Measurements from ENCODE around the gene ZEB2. TPM values are rescaled to one million over a fixed set of nuclear protein-coding genes. Genes with fewer than 3 reads are reported as not detected.

ZEB2 gene
- total and polyA plus RNA-seq, 12 donors, result 29.0 to 226 (median 142) TPM

GRCh38 chr2:144512470-144512869, 7.4 kb downstream of the ZEB2 start:
- intact Hi-C loops (cut with DNase I), result loop anchor here in 1 of 2 donors (10.0 kb wide), 1 partner anchor 48 kb away; no protein-coding TSS in a partner anchor
- no peaks in the 10 kb centered on the region for H3K27me3 ChIP-seq
- peak overlapping the region in 1 of 4 donors; percentile 94 for H3K4me3 ChIP-seq
- H3K36me3 ChIP-seq (replicated peaks in 1 of 2), result no peaks in the 10 kb centered on the region
- DNase-seq, result no peak
- H3K9me3 ChIP-seq (replicated peaks in 1 of 3), result no peaks in the 10 kb centered on the region
- WGBS, 4 donors, result 58 to 71% (median 65%) methylated on average over 3 of the region's 3 CpGs
- TF ChIP-seq POLR2A (IDR thresholded peaks at IDR 0.05), result no peak
- TF ChIP-seq, protein P1, sequence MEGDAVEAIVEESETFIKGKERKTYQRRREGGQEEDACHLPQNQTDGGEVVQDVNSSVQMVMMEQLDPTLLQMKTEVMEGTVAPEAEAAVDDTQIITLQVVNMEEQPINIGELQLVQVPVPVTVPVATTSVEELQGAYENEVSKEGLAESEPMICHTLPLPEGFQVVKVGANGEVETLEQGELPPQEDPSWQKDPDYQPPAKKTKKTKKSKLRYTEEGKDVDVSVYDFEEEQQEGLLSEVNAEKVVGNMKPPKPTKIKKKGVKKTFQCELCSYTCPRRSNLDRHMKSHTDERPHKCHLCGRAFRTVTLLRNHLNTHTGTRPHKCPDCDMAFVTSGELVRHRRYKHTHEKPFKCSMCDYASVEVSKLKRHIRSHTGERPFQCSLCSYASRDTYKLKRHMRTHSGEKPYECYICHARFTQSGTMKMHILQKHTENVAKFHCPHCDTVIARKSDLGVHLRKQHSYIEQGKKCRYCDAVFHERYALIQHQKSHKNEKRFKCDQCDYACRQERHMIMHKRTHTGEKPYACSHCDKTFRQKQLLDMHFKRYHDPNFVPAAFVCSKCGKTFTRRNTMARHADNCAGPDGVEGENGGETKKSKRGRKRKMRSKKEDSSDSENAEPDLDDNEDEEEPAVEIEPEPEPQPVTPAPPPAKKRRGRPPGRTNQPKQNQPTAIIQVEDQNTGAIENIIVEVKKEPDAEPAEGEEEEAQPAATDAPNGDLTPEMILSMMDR (IDR thresholded peaks at IDR 0.05), result no peak
- peak overlapping the region in 4 of 5 donors; percentile 91 to 100 (median 99) for H3K27ac ChIP-seq
- peaks cover 53 to 62% of the 10 kb centered on the region in 2 donors for H3K4me1 ChIP-seq (replicated peaks in 1 of 2)

DNA sequence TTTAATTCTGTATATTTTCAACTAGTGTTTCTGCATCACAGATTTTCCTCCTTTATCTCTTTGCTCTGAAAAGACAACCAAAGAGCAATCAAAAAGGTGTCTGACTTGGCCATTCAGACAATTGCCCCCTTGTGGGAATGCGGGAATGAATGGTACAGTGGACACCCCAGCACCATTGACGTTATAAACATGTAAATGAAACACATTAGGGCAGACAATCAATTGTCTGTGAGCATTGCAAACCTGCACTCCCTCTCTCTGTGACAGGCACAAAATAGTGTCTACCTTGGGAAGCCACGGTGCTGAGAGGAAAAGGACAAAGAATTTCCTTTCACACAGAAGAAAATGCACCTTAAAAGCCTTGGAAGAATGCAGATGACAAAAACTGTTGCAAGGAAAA, 8.0 kb downstream of the ZEB2 start:
- no peak for DNase-seq
- Histone ChIP-seq H3K27ac (peak overlapping the region in 4 of 5 donors; percentile 91 to 100 (median 99)), H3K4me3 (peak overlapping the region in 1 of 4 donors; percentile 94), H3K27me3 (no peaks in the 10 kb centered on the region), H3K36me3 (replicated peaks in 1 of 2) (no peaks in the 10 kb centered on the region), H3K9me3 (replicated peaks in 1 of 3) (no peaks in the 10 kb centered on the region), H3K4me1 (replicated peaks in 1 of 2) (peaks cover 57 to 66% of the 10 kb centered on the region in 2 donors)
- intact Hi-C loops (cut with DNase I), result loop anchor here in 1 of 2 donors (10.0 kb wide), 1 partner anchor 47 kb away; no protein-coding TSS in a partner anchor
- WGBS, 4 donors, result 33 to 39% (median 35%) methylated on average over 3 of the region's 3 CpGs
- TF ChIP-seq POLR2A (IDR thresholded peaks at IDR 0.05), result no peak
- TF ChIP-seq, protein P1 (IDR thresholded peaks at IDR 0.05), result no peak

DNA sequence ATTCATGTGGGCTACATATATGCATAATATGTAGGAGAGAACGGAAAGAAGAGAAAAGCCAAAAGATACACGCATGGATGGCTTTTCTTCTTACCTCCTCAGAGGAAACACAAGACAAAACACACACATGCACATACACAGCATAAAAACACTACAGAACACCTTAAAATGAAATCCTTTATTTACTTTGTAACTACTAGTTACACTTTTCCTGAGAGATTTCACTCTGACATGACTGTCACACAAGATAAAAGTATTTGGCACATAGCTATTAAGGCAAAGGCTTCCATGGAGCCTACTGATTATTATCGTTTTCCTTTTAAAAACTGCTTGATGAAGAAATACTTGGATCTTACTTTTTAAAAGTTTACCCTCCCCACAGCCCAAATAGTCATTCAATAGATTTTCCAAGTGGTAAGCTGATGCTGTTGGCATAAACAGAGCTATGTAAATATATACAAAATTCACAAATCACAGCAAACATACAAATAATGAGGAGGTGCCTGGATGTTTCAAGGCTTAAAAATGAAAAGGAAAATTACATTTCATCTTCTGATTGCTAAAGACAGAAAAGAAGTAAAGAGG, 8.6 kb downstream of the ZEB2 start:
- Histone ChIP-seq H3K36me3 (replicated peaks in 1 of 2) (no peaks in the 10 kb centered on the region), H3K4me1 (replicated peaks in 1 of 2) (peaks cover 62 to 73% of the 10 kb centered on the region in 2 donors), H3K27me3 (no peaks in the 10 kb centered on the region), H3K4me3 (peak overlapping the region in 1 of 4 donors; percentile 21), H3K9me3 (replicated peaks in 1 of 3) (no peaks in the 10 kb centered on the region), H3K27ac (peak overlapping the region; percentile 20 to 100 (median 99))
- no peak for DNase-seq
- intact Hi-C loops (cut with DNase I), result loop anchor here in 1 of 2 donors (10.0 kb wide), 1 partner anchor 47 kb away; no protein-coding TSS in a partner anchor
- 47 to 57% (median 52%) methylated on average over 3 of the region's 3 CpGs for WGBS, 4 donors
- TF ChIP-seq POLR2A (IDR thresholded peaks at IDR 0.05), result no peak
- TF ChIP-seq, protein P1 (IDR thresholded peaks at IDR 0.05), result no peak

GRCh38 chr2:144510294-144510991, 9.5 kb downstream of the ZEB2 start:
- Histone ChIP-seq H3K36me3 (replicated peaks in 1 of 2) (no peaks in the 10 kb centered on the region), H3K4me3 (peak overlapping the region in 1 of 4 donors; percentile 21), H3K27me3 (no peaks in the 10 kb centered on the region), H3K9me3 (replicated peaks in 1 of 3) (no peaks in the 10 kb centered on the region), H3K27ac (peak overlapping the region; percentile 20 to 100 (median 99)), H3K4me1 (replicated peaks in 1 of 2) (peaks cover 71 to 81% of the 10 kb centered on the region in 2 donors)
- intact Hi-C loops (cut with DNase I), result loop anchor here in 1 of 2 donors (10.0 kb wide), 1 partner anchor 46 kb away; no protein-coding TSS in a partner anchor
- no peak for DNase-seq
- 61 to 73% (median 67%) methylated on average over 9 to 15 of the region's 15 CpGs for WGBS, 4 donors
- TF ChIP-seq, protein P1 (IDR thresholded peaks at IDR 0.05), result no peak
- peak in 1 of 2 donors; percentile 1 for TF ChIP-seq POLR2A (IDR thresholded peaks at IDR 0.05)

Data from adrenal gland (tissue), 12 donors.